Keratinocyte (primary cell): Measurements from ENCODE around the gene TMC1.

Experiments
- EZH2 ChIP-seq: IDR thresholded peaks from one replicate; pipeline ENCODE4 v1.6.1; 2012; ENCODE audit warnings: inconsistent platforms, mild to moderate bottlenecking, low read length, moderate library complexity
- TF ChIP-seq, protein P1 (sequence below), 3 experiments: IDR thresholded peaks in 1 of 3; conservative IDR thresholded peaks in 1 of 3; optimal IDR thresholded peaks in 1 of 3; 2 replicates in 2 of 3; 3 replicates in 1 of 3; pipeline versions ENCODE3 to v1.5.1; 2011; ENCODE audit warnings: low read length in 3 of 3, mild to moderate bottlenecking in 3 of 3, moderate library complexity in 2 of 3, control low read depth in 1 of 3, inconsistent platforms in 1 of 3; ENCODE audit not compliant: insufficient read depth in 2 of 3; ENCODE audit errors: extremely low read depth in 1 of 3

DNA sequence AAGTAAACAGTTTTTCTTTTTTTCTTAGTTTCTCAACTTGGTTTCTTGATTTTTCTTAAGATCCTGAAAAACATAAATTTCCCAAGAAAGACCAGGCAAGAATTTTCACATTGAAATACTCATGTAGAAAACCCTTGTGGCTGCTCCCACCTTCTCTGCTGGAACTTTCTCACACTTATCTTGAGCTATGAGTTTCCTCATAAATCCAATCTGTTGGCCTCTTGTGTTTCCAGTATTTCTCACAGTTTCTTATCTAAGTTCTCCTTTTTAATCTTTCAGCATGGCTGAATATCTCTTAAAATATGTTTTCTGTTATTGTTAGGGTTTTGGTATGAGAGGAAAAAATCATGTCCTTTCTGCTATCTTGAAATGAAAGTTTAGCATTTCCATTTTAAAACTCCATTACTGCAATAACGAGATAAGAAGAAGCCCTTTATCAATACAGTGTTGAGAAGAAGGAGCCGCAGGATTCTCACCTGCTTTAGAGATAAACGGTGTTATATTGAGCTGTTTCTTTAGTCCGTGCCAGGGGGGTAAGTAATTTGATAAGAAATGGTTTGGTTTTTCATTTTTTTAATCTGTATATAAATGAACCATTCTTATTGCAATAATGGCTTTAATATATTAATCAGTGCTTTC is 342.2 kb downstream of the TMC1 start:
- TF ChIP-seq, protein P1, sequence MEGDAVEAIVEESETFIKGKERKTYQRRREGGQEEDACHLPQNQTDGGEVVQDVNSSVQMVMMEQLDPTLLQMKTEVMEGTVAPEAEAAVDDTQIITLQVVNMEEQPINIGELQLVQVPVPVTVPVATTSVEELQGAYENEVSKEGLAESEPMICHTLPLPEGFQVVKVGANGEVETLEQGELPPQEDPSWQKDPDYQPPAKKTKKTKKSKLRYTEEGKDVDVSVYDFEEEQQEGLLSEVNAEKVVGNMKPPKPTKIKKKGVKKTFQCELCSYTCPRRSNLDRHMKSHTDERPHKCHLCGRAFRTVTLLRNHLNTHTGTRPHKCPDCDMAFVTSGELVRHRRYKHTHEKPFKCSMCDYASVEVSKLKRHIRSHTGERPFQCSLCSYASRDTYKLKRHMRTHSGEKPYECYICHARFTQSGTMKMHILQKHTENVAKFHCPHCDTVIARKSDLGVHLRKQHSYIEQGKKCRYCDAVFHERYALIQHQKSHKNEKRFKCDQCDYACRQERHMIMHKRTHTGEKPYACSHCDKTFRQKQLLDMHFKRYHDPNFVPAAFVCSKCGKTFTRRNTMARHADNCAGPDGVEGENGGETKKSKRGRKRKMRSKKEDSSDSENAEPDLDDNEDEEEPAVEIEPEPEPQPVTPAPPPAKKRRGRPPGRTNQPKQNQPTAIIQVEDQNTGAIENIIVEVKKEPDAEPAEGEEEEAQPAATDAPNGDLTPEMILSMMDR (optimal IDR thresholded peaks at IDR 0.05 in 1 of 3, IDR thresholded peaks at IDR 0.05 in 1 of 3, conservative IDR thresholded peaks at IDR 0.05 in 1 of 3; ENCODE audit: extremely low read depth in 1 of 3, insufficient read depth in 2 of 3, low read length in 3 of 3): no peak
- TF ChIP-seq EZH2: no peak
